Neural crest cell (in vitro differentiated cells): Measurements from ENCODE around the gene SLC38A8. TPM values are rescaled to one million over a fixed set of nuclear protein-coding genes. Genes with fewer than 3 reads are reported as not detected.

Experiments
- DNase-seq: peaks from one replicate; pipeline ENCODE4 v3.0.0; 2021; ENCODE audit warnings: low read depth, mixed read lengths, low spot score
- H3K27ac Mint-ChIP-seq: one replicate; pipeline ENCODE4 v1.8.0; 2021; ENCODE audit warnings: mild to moderate bottlenecking, mixed read lengths; ENCODE audit not compliant: unreplicated experiment
- H3K27me3 Mint-ChIP-seq: 2 replicates; pipeline ENCODE4 v1.8.0; 2021; ENCODE audit warnings: low read depth, mild to moderate bottlenecking, mixed read lengths
- H3K36me3 Mint-ChIP-seq: 2 replicates; pipeline ENCODE4 v1.8.0; 2021; ENCODE audit warnings: low read depth, mild to moderate bottlenecking, mixed read lengths
- H3K4me1 Mint-ChIP-seq: 2 replicates; pipeline ENCODE4 v1.8.0; 2021; ENCODE audit warnings: mixed read lengths
- H3K4me3 Mint-ChIP-seq: one replicate; pipeline ENCODE4 v1.8.0; 2021; ENCODE audit warnings: mild to moderate bottlenecking, mixed read lengths
- H3K9me3 Mint-ChIP-seq: 2 replicates; pipeline ENCODE4 v1.8.0; 2021; ENCODE audit warnings: mixed read lengths
- total RNA-seq: library from RNA; stranded (reverse); gene quantifications from 2 replicates; pipeline ENCODE4 v1.2.1, GENCODE V29; 2021
- TF ChIP-seq, protein P1 (sequence below): fragments of 200-600 bp; sonication (generic); conservative IDR thresholded peaks from 2 replicates; pipeline ENCODE4 v1.5.0; 2021; ENCODE audit warnings: antibody characterized with exemption, mild to moderate bottlenecking

SLC38A8 gene
- total RNA-seq, 1 donor from 2014 or later: not detected

DNA sequence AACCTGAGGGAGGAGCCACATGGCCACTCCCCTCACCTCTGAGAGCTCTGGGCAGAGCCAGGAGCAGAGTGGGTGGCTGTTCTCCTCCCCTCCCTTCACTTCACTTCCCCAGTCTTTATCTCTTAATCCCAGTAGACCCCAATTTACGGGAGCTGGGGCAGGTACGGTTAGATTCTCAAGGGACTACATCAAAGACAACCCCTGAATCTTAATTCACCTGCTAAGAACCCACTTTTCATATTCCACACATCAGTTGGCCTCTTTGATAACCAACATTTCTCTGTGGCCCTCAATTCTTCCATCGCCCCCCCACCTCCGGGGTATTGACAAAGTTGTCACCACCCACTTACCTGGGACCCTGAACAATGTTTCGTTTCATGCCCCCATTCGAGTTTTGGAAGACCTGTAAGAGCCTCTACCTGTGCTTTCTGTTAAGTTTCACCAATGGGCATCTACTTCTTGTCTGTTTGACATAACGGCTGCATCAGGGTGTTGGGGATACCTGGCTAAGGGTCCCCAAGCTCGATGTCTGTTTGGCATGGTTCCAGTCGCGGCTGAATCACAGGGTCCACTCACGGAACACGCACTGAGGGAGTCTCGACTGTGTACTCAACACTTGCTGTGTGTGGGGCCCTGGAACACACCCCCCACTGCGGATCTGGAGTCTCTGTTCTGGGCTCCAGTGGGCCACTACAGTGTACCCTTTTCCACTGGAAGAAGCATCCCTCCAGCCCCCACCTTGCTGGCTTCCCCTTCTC is 27.8 kb downstream of the SLC38A8 start:
- Mint-ChIP-seq H3K4me1 (no peaks in the 10 kb centered on the region), H3K9me3 (peaks cover 9% of the 10 kb centered on the region), H3K36me3 (peaks cover 4% of the 10 kb centered on the region), H3K27me3 (no peaks in the 10 kb centered on the region), H3K27ac (no peak overlapping the region), H3K4me3 (no peak overlapping the region)
- TF ChIP-seq, protein P1, sequence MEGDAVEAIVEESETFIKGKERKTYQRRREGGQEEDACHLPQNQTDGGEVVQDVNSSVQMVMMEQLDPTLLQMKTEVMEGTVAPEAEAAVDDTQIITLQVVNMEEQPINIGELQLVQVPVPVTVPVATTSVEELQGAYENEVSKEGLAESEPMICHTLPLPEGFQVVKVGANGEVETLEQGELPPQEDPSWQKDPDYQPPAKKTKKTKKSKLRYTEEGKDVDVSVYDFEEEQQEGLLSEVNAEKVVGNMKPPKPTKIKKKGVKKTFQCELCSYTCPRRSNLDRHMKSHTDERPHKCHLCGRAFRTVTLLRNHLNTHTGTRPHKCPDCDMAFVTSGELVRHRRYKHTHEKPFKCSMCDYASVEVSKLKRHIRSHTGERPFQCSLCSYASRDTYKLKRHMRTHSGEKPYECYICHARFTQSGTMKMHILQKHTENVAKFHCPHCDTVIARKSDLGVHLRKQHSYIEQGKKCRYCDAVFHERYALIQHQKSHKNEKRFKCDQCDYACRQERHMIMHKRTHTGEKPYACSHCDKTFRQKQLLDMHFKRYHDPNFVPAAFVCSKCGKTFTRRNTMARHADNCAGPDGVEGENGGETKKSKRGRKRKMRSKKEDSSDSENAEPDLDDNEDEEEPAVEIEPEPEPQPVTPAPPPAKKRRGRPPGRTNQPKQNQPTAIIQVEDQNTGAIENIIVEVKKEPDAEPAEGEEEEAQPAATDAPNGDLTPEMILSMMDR: no peak
- no peak for DNase-seq

DNA sequence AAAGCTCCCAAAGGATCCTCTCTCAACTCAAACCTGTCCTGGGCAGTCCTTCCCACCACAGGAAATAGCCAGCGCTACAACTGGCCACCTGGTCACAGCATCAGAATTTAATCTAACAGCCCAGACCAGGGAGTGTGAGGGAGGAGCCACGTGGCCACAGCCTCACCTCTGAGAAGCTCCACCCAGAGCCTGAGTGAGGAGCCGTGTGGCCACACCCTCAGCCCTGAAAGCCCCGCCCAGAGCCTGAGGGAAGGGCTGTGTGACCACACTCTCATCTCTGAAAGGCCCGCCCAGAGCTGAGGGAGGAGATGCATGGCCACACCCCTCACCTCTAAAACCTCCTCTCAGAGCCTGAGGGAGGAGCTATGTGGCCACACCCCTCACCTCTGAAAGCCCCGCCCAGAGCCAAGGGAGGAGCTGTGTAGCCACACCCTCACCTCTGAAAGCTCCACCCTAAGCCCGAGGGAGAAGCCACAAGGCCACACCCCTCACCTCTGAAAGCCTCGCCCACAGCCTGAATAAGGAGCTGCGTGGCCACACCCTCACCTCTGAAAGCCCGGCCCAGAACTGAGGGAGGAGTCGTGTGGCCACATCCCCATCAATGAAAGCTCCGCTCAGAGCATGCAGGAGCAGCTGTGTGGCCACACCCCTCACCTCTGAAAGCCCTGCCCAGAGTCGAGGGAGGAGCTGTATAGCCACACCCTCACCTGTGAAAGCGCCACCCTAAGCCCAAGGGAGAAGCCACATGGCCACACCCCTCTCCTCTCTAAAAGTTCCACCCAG is 28.6 kb downstream of the SLC38A8 start:
- H3K27ac Mint-ChIP-seq: no peak overlapping the region
- no peak overlapping the region for H3K4me3 Mint-ChIP-seq
- H3K36me3 Mint-ChIP-seq: no peaks in the 10 kb centered on the region
- TF ChIP-seq, protein P1: no peak
- peak; percentile 38 for DNase-seq
- peaks cover 5% of the 10 kb centered on the region for H3K9me3 Mint-ChIP-seq
- H3K27me3 Mint-ChIP-seq: no peaks in the 10 kb centered on the region
- H3K4me1 Mint-ChIP-seq: no peaks in the 10 kb centered on the region

DNA sequence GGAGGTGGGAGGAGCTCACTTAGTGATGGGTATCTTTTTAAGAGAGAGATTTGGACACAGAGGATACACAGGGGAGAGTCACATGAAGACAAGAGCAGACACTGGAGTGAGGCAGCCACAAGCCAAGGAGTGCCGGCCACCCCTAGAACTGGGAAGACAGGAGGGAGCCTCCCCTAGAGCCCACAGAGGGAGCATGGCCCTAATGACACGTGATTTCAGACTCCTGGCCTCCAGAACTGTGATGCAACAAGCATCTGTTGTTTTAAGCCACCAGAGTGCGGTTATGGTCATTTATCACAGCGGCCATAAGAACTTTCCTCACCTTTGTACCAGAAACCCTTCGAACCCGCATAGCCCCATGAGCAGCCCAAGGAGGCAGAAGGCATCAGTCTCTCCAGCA is 33.3 kb downstream of the SLC38A8 start:
- Mint-ChIP-seq H3K36me3 (no peaks in the 10 kb centered on the region), H3K27ac (no peak overlapping the region), H3K9me3 (no peaks in the 10 kb centered on the region), H3K27me3 (no peaks in the 10 kb centered on the region), H3K4me3 (no peak overlapping the region), H3K4me1 (no peaks in the 10 kb centered on the region)
- DNase-seq: no peak
- TF ChIP-seq, protein P1: no peak

DNA sequence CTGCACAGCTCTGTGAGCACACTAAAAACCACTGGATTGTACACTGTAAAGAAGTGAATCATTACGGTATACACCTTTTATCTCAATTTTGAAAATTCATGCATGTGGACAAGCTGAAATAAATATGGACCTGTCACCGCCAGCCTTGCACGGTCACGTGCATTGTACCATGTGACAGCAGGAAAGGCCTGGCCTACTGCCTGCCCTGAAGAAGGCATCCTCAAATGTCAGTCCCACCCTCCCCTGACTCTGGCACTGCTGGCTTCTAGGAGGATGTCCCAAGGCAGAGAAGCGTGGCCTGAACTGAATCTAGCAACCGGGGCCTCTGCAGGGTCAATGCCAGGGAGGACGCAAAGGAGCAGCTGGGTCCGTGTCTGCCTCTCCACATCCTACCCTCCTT is 34.6 kb downstream of the SLC38A8 start:
- TF ChIP-seq, protein P1: no peak
- no peaks in the 10 kb centered on the region for H3K4me1 Mint-ChIP-seq
- no peaks in the 10 kb centered on the region for H3K9me3 Mint-ChIP-seq
- H3K4me3 Mint-ChIP-seq: no peak overlapping the region
- H3K27me3 Mint-ChIP-seq: no peaks in the 10 kb centered on the region
- DNase-seq: no peak
- no peak overlapping the region for H3K27ac Mint-ChIP-seq
- no peaks in the 10 kb centered on the region for H3K36me3 Mint-ChIP-seq

DNA sequence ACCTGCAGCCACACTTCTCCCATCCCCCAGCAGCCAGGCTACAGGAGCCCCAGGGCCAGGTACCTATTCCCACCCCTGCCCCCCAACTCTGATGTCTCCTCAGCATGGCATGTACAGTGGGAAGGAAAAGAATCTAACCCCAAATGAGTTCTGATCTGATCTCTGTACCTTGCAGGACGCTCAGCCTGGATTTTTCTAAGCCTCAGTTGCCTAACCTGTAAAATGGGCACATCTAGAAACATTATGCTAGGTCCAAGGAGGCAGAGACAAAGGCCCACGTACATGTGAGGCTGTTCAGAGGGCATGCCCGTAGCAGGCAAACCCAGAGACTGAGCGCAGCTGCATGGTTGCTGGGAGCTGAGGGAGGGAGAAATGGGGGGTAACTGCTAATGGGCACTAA is 35.1 kb downstream of the SLC38A8 start:
- no peak for DNase-seq
- H3K4me3 Mint-ChIP-seq: no peak overlapping the region
- H3K27me3 Mint-ChIP-seq: no peaks in the 10 kb centered on the region
- H3K36me3 Mint-ChIP-seq: no peaks in the 10 kb centered on the region
- H3K9me3 Mint-ChIP-seq: no peaks in the 10 kb centered on the region
- H3K27ac Mint-ChIP-seq: no peak overlapping the region
- no peaks in the 10 kb centered on the region for H3K4me1 Mint-ChIP-seq
- TF ChIP-seq, protein P1: no peak
